ENCODE measurements around the gene OSBPL5. TPM values are rescaled to one million over a fixed set of nuclear protein-coding genes. Genes with fewer than 3 reads are reported as not detected.
A peak's percentile ranks its signal among the peaks of the same experiment; 100 is the strongest.

The OSBPL5 gene
- total RNA-seq, 2 donors from 2014 or later, result 34.0 to 69.5 TPM

GRCh38 chr11:3152471-3153110, 12.5 kb downstream of the OSBPL5 start:
- no peak for DNase-seq
- peak overlapping the region; percentile 31 for H3K27ac ChIP-seq
- no peaks in the 10 kb centered on the region for H3K36me3 ChIP-seq
- TF ChIP-seq, protein P1, sequence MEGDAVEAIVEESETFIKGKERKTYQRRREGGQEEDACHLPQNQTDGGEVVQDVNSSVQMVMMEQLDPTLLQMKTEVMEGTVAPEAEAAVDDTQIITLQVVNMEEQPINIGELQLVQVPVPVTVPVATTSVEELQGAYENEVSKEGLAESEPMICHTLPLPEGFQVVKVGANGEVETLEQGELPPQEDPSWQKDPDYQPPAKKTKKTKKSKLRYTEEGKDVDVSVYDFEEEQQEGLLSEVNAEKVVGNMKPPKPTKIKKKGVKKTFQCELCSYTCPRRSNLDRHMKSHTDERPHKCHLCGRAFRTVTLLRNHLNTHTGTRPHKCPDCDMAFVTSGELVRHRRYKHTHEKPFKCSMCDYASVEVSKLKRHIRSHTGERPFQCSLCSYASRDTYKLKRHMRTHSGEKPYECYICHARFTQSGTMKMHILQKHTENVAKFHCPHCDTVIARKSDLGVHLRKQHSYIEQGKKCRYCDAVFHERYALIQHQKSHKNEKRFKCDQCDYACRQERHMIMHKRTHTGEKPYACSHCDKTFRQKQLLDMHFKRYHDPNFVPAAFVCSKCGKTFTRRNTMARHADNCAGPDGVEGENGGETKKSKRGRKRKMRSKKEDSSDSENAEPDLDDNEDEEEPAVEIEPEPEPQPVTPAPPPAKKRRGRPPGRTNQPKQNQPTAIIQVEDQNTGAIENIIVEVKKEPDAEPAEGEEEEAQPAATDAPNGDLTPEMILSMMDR (IDR thresholded peaks at IDR 0.05), result no peak
- H3K4me3 ChIP-seq, result no peak overlapping the region
- peak overlapping the region in 1 of 2 donors; percentile 9 for H3K9ac ChIP-seq (ENCODE audit: low read depth in 2 of 2, low read length in 2 of 2)
- no peaks in the 10 kb centered on the region for H3K9me3 ChIP-seq
- no peaks in the 10 kb centered on the region for H3K27me3 ChIP-seq
- intact Hi-C loops (cut with DNase I), result no loop called here
- H3K4me1 ChIP-seq, result peaks cover 25% of the 10 kb centered on the region

DNA sequence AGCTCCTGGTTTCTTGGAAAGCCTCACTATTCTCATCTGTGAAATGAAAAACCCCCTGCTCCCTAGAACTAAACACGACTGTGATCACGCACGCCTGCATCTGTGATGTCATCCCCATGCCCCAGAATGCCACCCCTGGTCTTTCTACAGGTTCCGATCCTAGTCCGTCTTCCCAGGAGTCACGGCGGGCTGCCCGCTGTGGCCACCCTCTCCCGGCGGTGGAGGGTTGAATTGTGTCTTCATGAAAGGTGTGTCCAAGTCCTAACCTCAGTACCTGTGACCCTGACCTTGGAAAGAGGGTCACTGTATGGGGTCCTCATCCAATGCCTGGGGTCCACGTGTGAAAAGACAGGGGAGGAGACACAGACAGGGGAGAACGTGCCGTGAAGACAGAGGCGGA, 14.4 kb downstream of the OSBPL5 start:
- Histone ChIP-seq H3K27ac (no peak overlapping the region), H3K9me3 (no peaks in the 10 kb centered on the region), H3K27me3 (no peaks in the 10 kb centered on the region), H3K36me3 (no peaks in the 10 kb centered on the region), H3K4me3 (no peak overlapping the region), H3K9ac (ENCODE audit: low read depth in 2 of 2, low read length in 2 of 2) (no peak overlapping the region), H3K4me1 (peaks cover 29% of the 10 kb centered on the region)
- intact Hi-C loops (cut with DNase I), result no loop called here
- no peak for DNase-seq
- TF ChIP-seq, protein P1 (IDR thresholded peaks at IDR 0.05), result no peak

DNA sequence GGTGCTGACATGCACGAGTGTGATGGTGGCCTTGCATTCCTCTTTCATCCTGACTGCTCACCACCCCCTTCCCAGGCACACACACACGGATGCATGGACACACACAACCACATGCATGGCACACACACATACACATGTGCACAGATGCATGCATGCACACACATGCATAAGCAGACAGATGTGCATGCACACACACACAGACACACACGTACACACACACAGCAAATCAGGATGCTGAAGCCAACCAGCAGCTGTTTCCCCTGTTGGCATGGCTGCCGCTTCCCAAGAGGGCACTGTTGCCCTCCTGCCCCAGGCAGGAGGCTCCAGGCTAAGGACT, 15.3 kb downstream of the OSBPL5 start:
- Histone ChIP-seq H3K9me3 (no peaks in the 10 kb centered on the region), H3K9ac (ENCODE audit: low read depth in 2 of 2, low read length in 2 of 2) (no peak overlapping the region), H3K4me3 (no peak overlapping the region), H3K27ac (no peak overlapping the region), H3K36me3 (no peaks in the 10 kb centered on the region), H3K4me1 (peaks cover 29% of the 10 kb centered on the region), H3K27me3 (no peaks in the 10 kb centered on the region)
- intact Hi-C loops (cut with DNase I), result no loop called here
- DNase-seq, result no peak
- TF ChIP-seq, protein P1 (IDR thresholded peaks at IDR 0.05), result no peak

GRCh38 chr11:3148990-3149851, 15.9 kb downstream of the OSBPL5 start:
- TF ChIP-seq, protein P1 (IDR thresholded peaks at IDR 0.05), result no peak
- H3K4me1 ChIP-seq, result peaks cover 28% of the 10 kb centered on the region
- no peaks in the 10 kb centered on the region for H3K9me3 ChIP-seq
- H3K27ac ChIP-seq, result no peak overlapping the region
- peak overlapping the region; percentile 2 for H3K4me3 ChIP-seq
- no peaks in the 10 kb centered on the region for H3K36me3 ChIP-seq
- no peak for DNase-seq
- H3K9ac ChIP-seq (ENCODE audit: low read depth in 2 of 2, low read length in 2 of 2), result peak overlapping the region; percentile 18 to 38
- H3K27me3 ChIP-seq, result no peaks in the 10 kb centered on the region
- intact Hi-C loops (cut with DNase I), result no loop called here

- DNase-seq, result peak; percentile 67
- no peak overlapping the region for H3K27ac ChIP-seq
Measured at GRCh38 chr11:3148255-3148989, 16.7 kb downstream of the OSBPL5 start.

More at GRCh38 chr11:3148255-3148989, 16.7 kb downstream of the OSBPL5 start:
- H3K36me3 ChIP-seq, result no peaks in the 10 kb centered on the region
- TF ChIP-seq, protein P1 (IDR thresholded peaks at IDR 0.05), result no peak
- intact Hi-C loops (cut with DNase I), result no loop called here
- H3K4me3 ChIP-seq, result peak overlapping the region; percentile 2
- peak overlapping the region in 1 of 2 donors; percentile 38 for H3K9ac ChIP-seq (ENCODE audit: low read depth in 2 of 2, low read length in 2 of 2)
- H3K27me3 ChIP-seq, result no peaks in the 10 kb centered on the region
- peaks cover 20% of the 10 kb centered on the region for H3K4me1 ChIP-seq
- no peaks in the 10 kb centered on the region for H3K9me3 ChIP-seq

Measured in colonic mucosa (tissue), 4 donors.